ENCODE results near the gene ADGRL3. TPM values are rescaled to one million over a fixed set of nuclear protein-coding genes. Genes with fewer than 3 reads are reported as not detected.

Gene ADGRL3
- total RNA-seq, 2 experiments from 2014 or later: not detected

DNA sequence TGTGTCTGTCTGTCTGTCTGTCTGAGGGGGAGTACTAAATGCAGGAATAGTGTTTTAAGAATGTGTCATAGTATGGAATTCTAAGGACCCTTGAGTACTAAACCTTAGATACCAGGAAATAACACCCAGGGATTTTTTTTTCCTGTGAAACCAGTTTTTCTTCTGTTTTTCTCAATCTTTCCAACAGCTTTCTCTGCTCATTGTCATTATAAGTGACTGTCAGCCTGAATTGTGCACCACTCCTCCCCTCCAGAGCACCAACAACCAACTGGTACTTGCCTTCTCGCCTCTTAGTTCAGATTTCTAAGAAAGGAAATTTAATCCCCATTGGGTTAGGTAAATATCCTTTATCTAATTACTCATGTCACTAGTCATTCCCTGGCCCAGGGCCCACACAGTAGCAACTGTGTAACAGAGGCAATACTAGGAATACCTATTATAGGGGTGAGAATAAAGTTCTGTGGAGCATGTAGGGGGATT, 320.6 kb downstream of the ADGRL3 start:
- H3K4me3 ChIP-seq (ENCODE audit: low read depth, low read length, poor library complexity, severe bottlenecking): no peak overlapping the region
- H4K20me1 ChIP-seq (ENCODE audit: insufficient read depth, low read length): no peaks in the 10 kb centered on the region
- TF ChIP-seq, protein P1, sequence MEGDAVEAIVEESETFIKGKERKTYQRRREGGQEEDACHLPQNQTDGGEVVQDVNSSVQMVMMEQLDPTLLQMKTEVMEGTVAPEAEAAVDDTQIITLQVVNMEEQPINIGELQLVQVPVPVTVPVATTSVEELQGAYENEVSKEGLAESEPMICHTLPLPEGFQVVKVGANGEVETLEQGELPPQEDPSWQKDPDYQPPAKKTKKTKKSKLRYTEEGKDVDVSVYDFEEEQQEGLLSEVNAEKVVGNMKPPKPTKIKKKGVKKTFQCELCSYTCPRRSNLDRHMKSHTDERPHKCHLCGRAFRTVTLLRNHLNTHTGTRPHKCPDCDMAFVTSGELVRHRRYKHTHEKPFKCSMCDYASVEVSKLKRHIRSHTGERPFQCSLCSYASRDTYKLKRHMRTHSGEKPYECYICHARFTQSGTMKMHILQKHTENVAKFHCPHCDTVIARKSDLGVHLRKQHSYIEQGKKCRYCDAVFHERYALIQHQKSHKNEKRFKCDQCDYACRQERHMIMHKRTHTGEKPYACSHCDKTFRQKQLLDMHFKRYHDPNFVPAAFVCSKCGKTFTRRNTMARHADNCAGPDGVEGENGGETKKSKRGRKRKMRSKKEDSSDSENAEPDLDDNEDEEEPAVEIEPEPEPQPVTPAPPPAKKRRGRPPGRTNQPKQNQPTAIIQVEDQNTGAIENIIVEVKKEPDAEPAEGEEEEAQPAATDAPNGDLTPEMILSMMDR (conservative IDR thresholded peaks at IDR 0.05; ENCODE audit: low read length): no peak
- no peak for TF ChIP-seq EZH2phosphoT487 (IDR thresholded peaks at IDR 0.05; ENCODE audit: borderline replicate concordance, low read depth, low read length)
- no peak for DNase-seq (ENCODE audit: low spot score)
- H3K9me2 ChIP-seq (ENCODE audit: insufficient read depth, low read length): no peaks in the 10 kb centered on the region
- no TSS peak for BruUV-seq (replicated peaks)
- H3K79me2 ChIP-seq (ENCODE audit: insufficient read depth, low read depth, low read length): no peaks in the 10 kb centered on the region
- no peaks in the 10 kb centered on the region for H3K4me1 ChIP-seq (ENCODE audit: insufficient read depth, low read length, poor library complexity, severe bottlenecking)
- ChIA-PET POLR2A (no interaction called here), CTCF (ENCODE audit: unreplicated experiment) (no interaction called here)
- H3K36me3 ChIP-seq (ENCODE audit: insufficient read depth, low read length): no peaks in the 10 kb centered on the region
- no peak overlapping the region for H3K27ac ChIP-seq (ENCODE audit: low read depth, low read length, poor library complexity, severe bottlenecking)
- intact Hi-C loops (cut with micrococcal nuclease; ENCODE audit: unreplicated experiment): no loop called here
- H3K4me2 ChIP-seq (ENCODE audit: low read length): no peak overlapping the region
- H3K9me3 ChIP-seq (ENCODE audit: low read length): no peaks in the 10 kb centered on the region
- no peak overlapping the region for H2AFZ ChIP-seq (ENCODE audit: low read length)

DNA sequence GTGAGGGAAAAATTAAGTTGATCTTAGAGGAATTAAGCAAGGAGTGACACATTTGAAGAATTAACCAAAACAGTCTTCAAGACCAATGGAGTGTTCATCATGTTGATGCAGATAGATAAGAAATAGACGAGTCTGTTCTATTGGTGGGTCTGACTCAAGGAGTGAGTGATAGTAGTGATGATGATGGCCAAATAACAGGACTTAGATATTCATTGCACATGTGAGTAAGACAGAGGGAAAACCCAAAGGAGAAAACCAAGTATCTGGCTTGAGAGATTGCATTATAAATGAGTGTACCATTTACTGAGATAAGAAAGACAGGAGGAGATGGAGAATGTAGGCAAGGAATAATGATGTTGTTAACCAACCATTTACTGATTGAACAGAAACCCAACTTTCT, 321.3 kb downstream of the ADGRL3 start:
- Histone ChIP-seq H3K4me3 (ENCODE audit: low read depth, low read length, poor library complexity, severe bottlenecking) (no peak overlapping the region), H3K9me2 (ENCODE audit: insufficient read depth, low read length) (no peaks in the 10 kb centered on the region), H3K27ac (ENCODE audit: low read depth, low read length, poor library complexity, severe bottlenecking) (no peak overlapping the region), H3K79me2 (ENCODE audit: insufficient read depth, low read depth, low read length) (no peaks in the 10 kb centered on the region), H3K9me3 (ENCODE audit: low read length) (no peaks in the 10 kb centered on the region), H2AFZ (ENCODE audit: low read length) (no peak overlapping the region), H3K4me1 (ENCODE audit: insufficient read depth, low read length, poor library complexity, severe bottlenecking) (no peaks in the 10 kb centered on the region), H3K36me3 (ENCODE audit: insufficient read depth, low read length) (no peaks in the 10 kb centered on the region), H4K20me1 (ENCODE audit: insufficient read depth, low read length) (no peaks in the 10 kb centered on the region), H3K4me2 (ENCODE audit: low read length) (no peak overlapping the region)
- CTCF ChIA-PET (ENCODE audit: unreplicated experiment): no interaction called here
- intact Hi-C loops (cut with micrococcal nuclease; ENCODE audit: unreplicated experiment): no loop called here
- no TSS peak for BruUV-seq (replicated peaks)
- TF ChIP-seq, protein P1 (conservative IDR thresholded peaks at IDR 0.05; ENCODE audit: low read length): no peak
- no peak for TF ChIP-seq EZH2phosphoT487 (IDR thresholded peaks at IDR 0.05; ENCODE audit: borderline replicate concordance, low read depth, low read length)
- no peak for DNase-seq (ENCODE audit: low spot score)
- POLR2A ChIA-PET: no interaction called here

DNA sequence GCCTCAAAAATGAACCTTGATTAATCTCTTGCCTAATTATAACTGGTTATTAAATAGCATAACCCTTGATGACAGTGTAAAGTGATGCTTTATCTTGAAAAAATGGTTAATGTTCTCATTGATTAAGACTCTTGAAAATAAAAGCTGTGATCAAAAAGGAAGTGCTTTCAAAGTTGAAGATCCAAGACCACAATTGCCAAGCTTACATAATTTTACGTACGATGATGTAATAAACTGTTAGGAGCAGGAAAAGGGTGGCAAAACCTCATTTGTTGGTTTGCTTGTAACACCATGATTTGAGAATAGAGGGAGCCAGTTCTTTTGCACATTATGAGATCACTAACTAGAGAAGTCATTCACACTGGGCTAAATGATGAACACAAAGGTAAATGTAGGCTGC, 322.2 kb downstream of the ADGRL3 start:
- Histone ChIP-seq H3K9me2 (ENCODE audit: insufficient read depth, low read length) (no peaks in the 10 kb centered on the region), H3K79me2 (ENCODE audit: insufficient read depth, low read depth, low read length) (no peaks in the 10 kb centered on the region), H3K4me2 (ENCODE audit: low read length) (no peak overlapping the region), H3K4me1 (ENCODE audit: insufficient read depth, low read length, poor library complexity, severe bottlenecking) (no peaks in the 10 kb centered on the region), H4K20me1 (ENCODE audit: insufficient read depth, low read length) (no peaks in the 10 kb centered on the region), H2AFZ (ENCODE audit: low read length) (no peak overlapping the region), H3K4me3 (ENCODE audit: low read depth, low read length, poor library complexity, severe bottlenecking) (no peak overlapping the region), H3K9me3 (ENCODE audit: low read length) (no peaks in the 10 kb centered on the region), H3K36me3 (ENCODE audit: insufficient read depth, low read length) (no peaks in the 10 kb centered on the region), H3K27ac (ENCODE audit: low read depth, low read length, poor library complexity, severe bottlenecking) (no peak overlapping the region)
- ChIA-PET CTCF (ENCODE audit: unreplicated experiment) (no interaction called here), POLR2A (no interaction called here)
- intact Hi-C loops (cut with micrococcal nuclease; ENCODE audit: unreplicated experiment): no loop called here
- DNase-seq (ENCODE audit: low spot score): no peak
- no TSS peak for BruUV-seq (replicated peaks)
- TF ChIP-seq EZH2phosphoT487 (IDR thresholded peaks at IDR 0.05; ENCODE audit: borderline replicate concordance, low read depth, low read length): no peak
- TF ChIP-seq, protein P1 (conservative IDR thresholded peaks at IDR 0.05; ENCODE audit: low read length): no peak

All from OCI-LY7 (cell line).